Fibroblast of lung (primary cell): Measurements from ENCODE around the gene TPRKB. TPM values are rescaled to one million over a fixed set of nuclear protein-coding genes. Genes with fewer than 3 reads are reported as not detected.

Experiments used
- DNase-seq, 2 donors: peaks; one replicate each; pipeline versions ENCODE4 v3.0.0 to v3.0.0-alpha.2; 2010; ENCODE audit warnings: low read depth in 2 of 2
- H2AFZ ChIP-seq: 2 replicates; pipeline ENCODE4 v1.5.1; 2012; ENCODE audit warnings: low read length, control low read depth, inconsistent platforms
- H3K27ac ChIP-seq: 2 replicates; pipeline ENCODE4 v1.5.1; 2011; ENCODE audit warnings: low read length, control low read depth; ENCODE audit not compliant: insufficient read depth
- H3K27me3 ChIP-seq: 2 replicates; pipeline ENCODE4 v1.5.1; 2011; ENCODE audit warnings: mild to moderate bottlenecking, low read length; ENCODE audit not compliant: control insufficient read depth, insufficient read depth
- H3K36me3 ChIP-seq: 2 replicates; pipeline ENCODE4 v1.5.1; 2011; ENCODE audit warnings: low read length; ENCODE audit not compliant: control insufficient read depth, insufficient read depth
- H3K4me1 ChIP-seq: 2 replicates; pipeline ENCODE4 v1.5.1; 2011; ENCODE audit warnings: low read length; ENCODE audit not compliant: control insufficient read depth, insufficient read depth; ENCODE audit errors: extremely low read depth
- H3K4me2 ChIP-seq: 2 replicates; pipeline ENCODE4 v1.5.1; 2011; ENCODE audit warnings: low read length, control low read depth; ENCODE audit not compliant: insufficient read depth; ENCODE audit errors: extremely low read depth
- H3K4me3 ChIP-seq, 4 experiments: fragments of 200-600 bp in 1 of 4; sonication (generic) in 1 of 4; replicated peaks in 1 of 4; 2 replicates each; pipeline ENCODE4 v1.5.1; 2011 to 2016; ENCODE audit warnings: low read length in 4 of 4, low read depth in 3 of 4, mild to moderate bottlenecking in 3 of 4, control low read depth in 2 of 4, inconsistent platforms in 1 of 4, mixed read lengths in 1 of 4; ENCODE audit not compliant: insufficient read depth in 1 of 4; ENCODE audit errors: control extremely low read depth in 1 of 4
- H3K79me2 ChIP-seq: 2 replicates; pipeline ENCODE4 v1.5.1; 2012; ENCODE audit warnings: mild to moderate bottlenecking, low read length, inconsistent platforms; ENCODE audit not compliant: control insufficient read depth, insufficient read depth
- H3K9ac ChIP-seq: 2 replicates; pipeline ENCODE4 v1.5.1; 2011; ENCODE audit warnings: mild to moderate bottlenecking, low read length, control low read depth; ENCODE audit not compliant: insufficient read depth
- H3K9me3 ChIP-seq: 2 replicates; pipeline ENCODE4 v1.5.1; 2012; ENCODE audit warnings: low read depth, low read length; ENCODE audit not compliant: control insufficient read depth, insufficient read depth
- H4K20me1 ChIP-seq: 2 replicates; pipeline ENCODE4 v1.5.1; 2011; ENCODE audit warnings: low read length; ENCODE audit not compliant: control insufficient read depth, insufficient read depth; ENCODE audit errors: extremely low read depth
- EZH2 ChIP-seq: IDR thresholded peaks from 2 replicates; pipeline ENCODE4 v1.5.1; 2012; ENCODE audit warnings: low read length, control low read depth, mild to moderate bottlenecking; ENCODE audit errors: missing control alignments
- polyA plus RNA-seq, 2 donors: library from polyadenylated mRNA; depleted of rRNA in 1 of 2; stranded (reverse) in 1 of 2; unstranded in 1 of 2; fragments of >200 nt; gene quantifications; 2 replicates each; pipeline ENCODE4 v1.2.1, GENCODE V29; 2011 to 2012; ENCODE audit warnings: missing spikeins in 1 of 2
- total RNA-seq: library from RNA; depleted of rRNA; stranded (reverse); fragments of >200 nt; gene quantifications from 2 replicates; pipeline ENCODE4 v1.2.1, GENCODE V29; 2014
- TF ChIP-seq, protein P1 (sequence below), 2 donors: IDR thresholded peaks in 1 of 2; conservative IDR thresholded peaks in 1 of 2; 1 replicate in 1 of 2; 2 replicates in 1 of 2; pipeline ENCODE4 v1.5.1; 2011 to 2012; ENCODE audit warnings: low read length in 2 of 2, control low read depth in 1 of 2, inconsistent platforms in 1 of 2, low read depth in 1 of 2, mild to moderate bottlenecking in 1 of 2

TPRKB gene
- total and polyA plus RNA-seq, 2 donors (not counting 1 experiment from before 2014, with no cell fraction given), result 16.5 to 26.8 TPM

DNA sequence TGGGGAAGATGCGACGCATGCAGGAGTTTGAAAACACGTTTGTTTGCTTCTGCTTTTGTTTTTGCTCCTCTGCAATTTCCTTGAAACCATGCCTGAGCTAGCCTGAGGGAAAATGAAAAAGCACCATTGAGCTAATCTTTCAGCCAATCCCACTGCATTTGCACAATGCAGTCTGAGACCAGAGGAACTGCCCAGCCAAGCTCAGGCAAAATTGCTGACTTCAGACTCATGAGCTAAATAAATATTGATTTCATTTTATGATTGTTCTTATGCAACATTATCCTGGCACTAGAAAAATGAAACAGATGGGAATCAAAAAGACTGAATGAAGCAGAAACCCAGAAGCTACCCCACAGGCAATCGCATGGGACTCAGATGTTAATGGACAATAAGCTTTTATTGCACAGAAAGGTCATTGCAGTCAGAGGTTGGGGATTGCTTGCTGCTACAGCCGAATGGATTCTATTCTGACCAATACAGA is 37.0 kb downstream of the TPRKB start:
- TF ChIP-seq, protein P1, sequence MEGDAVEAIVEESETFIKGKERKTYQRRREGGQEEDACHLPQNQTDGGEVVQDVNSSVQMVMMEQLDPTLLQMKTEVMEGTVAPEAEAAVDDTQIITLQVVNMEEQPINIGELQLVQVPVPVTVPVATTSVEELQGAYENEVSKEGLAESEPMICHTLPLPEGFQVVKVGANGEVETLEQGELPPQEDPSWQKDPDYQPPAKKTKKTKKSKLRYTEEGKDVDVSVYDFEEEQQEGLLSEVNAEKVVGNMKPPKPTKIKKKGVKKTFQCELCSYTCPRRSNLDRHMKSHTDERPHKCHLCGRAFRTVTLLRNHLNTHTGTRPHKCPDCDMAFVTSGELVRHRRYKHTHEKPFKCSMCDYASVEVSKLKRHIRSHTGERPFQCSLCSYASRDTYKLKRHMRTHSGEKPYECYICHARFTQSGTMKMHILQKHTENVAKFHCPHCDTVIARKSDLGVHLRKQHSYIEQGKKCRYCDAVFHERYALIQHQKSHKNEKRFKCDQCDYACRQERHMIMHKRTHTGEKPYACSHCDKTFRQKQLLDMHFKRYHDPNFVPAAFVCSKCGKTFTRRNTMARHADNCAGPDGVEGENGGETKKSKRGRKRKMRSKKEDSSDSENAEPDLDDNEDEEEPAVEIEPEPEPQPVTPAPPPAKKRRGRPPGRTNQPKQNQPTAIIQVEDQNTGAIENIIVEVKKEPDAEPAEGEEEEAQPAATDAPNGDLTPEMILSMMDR (conservative IDR thresholded peaks at IDR 0.05 in 1 of 2, IDR thresholded peaks at IDR 0.05 in 1 of 2; ENCODE audit: low read depth in 1 of 2, low read length in 2 of 2), result no peak
- no peak for TF ChIP-seq EZH2
- no peak overlapping the region for H3K27ac ChIP-seq
- no peak overlapping the region for H3K4me2 ChIP-seq
- no peak overlapping the region for H3K9ac ChIP-seq
- peak in 1 of 2 donors; percentile 52 for DNase-seq
- H4K20me1 ChIP-seq, result no peaks in the 10 kb centered on the region
- H3K4me3 ChIP-seq, result no peak overlapping the region
- no peaks in the 10 kb centered on the region for H3K9me3 ChIP-seq
- no peaks in the 10 kb centered on the region for H3K36me3 ChIP-seq
- H2AFZ ChIP-seq, result no peak overlapping the region
- no peaks in the 10 kb centered on the region for H3K79me2 ChIP-seq
- peaks cover 4% of the 10 kb centered on the region for H3K27me3 ChIP-seq
- H3K4me1 ChIP-seq, result no peaks in the 10 kb centered on the region

DNA sequence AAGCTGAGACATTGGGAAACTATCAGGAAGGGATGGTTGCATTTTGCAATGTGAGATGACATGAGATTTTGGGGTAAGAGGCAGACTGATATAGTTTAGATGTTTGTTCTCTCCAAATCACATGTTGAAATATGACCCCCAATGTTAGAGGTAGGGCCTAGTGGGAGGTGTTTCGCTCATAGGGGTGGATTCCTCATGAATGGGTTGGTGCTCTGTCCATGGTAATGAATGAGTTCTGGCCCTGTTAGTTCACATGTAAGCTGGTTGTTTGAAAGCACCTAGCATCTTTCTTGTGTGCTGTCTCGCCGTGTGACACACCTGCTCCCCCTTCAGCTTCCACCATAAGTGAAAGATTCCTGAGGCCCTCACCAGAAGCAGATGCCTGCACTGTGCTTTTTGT is 37.7 kb downstream of the TPRKB start:
- no peak for TF ChIP-seq EZH2
- TF ChIP-seq, protein P1 (conservative IDR thresholded peaks at IDR 0.05 in 1 of 2, IDR thresholded peaks at IDR 0.05 in 1 of 2; ENCODE audit: low read depth in 1 of 2, low read length in 2 of 2), result no peak

DNA sequence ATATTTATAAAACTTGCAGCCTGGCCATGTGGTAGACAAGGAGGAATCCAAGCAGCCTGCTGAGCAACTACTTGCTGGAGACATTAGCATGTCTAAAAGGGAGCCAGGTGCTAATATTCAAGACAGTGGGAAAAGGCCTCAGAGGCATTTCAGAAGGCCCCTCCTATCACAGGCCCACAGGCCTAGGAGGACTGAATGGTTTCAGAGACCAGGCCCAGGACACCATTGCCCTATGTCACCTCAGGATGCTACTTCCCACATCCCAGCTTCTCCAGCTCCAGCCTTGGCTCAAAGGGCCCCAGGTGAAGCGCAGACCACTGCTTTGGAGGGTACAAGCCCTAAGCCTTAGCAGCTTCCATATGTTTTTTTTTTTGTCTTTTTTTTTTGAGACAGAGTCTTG is 39.0 kb downstream of the TPRKB start:
- Histone ChIP-seq H3K9me3 (no peaks in the 10 kb centered on the region), H3K9ac (no peak overlapping the region), H3K4me2 (no peak overlapping the region), H2AFZ (no peak overlapping the region), H4K20me1 (no peaks in the 10 kb centered on the region), H3K36me3 (no peaks in the 10 kb centered on the region), H3K79me2 (no peaks in the 10 kb centered on the region), H3K4me1 (no peaks in the 10 kb centered on the region), H3K27ac (no peak overlapping the region), H3K27me3 (peaks cover 4% of the 10 kb centered on the region), H3K4me3 (no peak overlapping the region)
- TF ChIP-seq EZH2, result no peak
- no peak for DNase-seq

More for the DNA sequence above, 37.7 kb downstream of the TPRKB start:
- H3K4me3 ChIP-seq, result no peak overlapping the region
- no peaks in the 10 kb centered on the region for H4K20me1 ChIP-seq
- no peaks in the 10 kb centered on the region for H3K4me1 ChIP-seq
- H3K36me3 ChIP-seq, result no peaks in the 10 kb centered on the region
- no peaks in the 10 kb centered on the region for H3K9me3 ChIP-seq
- H3K27me3 ChIP-seq, result peaks cover 4% of the 10 kb centered on the region
- H3K79me2 ChIP-seq, result no peaks in the 10 kb centered on the region
- no peak overlapping the region for H3K4me2 ChIP-seq
- H3K9ac ChIP-seq, result no peak overlapping the region
- H3K27ac ChIP-seq, result no peak overlapping the region
- DNase-seq, result no peak
- H2AFZ ChIP-seq, result no peak overlapping the region
